Keratinocyte (primary cell): ENCODE results near the gene RRAD.

Experiments
- CTCF ChIP-seq, 3 experiments: IDR thresholded peaks in 1 of 3; conservative IDR thresholded peaks in 1 of 3; optimal IDR thresholded peaks in 1 of 3; 2 replicates in 2 of 3; 3 replicates in 1 of 3; pipeline versions ENCODE3 to v1.5.1; 2011; ENCODE audit warnings: low read length in 3 of 3, mild to moderate bottlenecking in 3 of 3, moderate library complexity in 2 of 3, control low read depth in 1 of 3, inconsistent platforms in 1 of 3; ENCODE audit not compliant: insufficient read depth in 2 of 3; ENCODE audit errors: extremely low read depth in 1 of 3
- EZH2 ChIP-seq: IDR thresholded peaks from one replicate; pipeline ENCODE4 v1.6.1; 2012; ENCODE audit warnings: inconsistent platforms, mild to moderate bottlenecking, low read length, moderate library complexity

DNA sequence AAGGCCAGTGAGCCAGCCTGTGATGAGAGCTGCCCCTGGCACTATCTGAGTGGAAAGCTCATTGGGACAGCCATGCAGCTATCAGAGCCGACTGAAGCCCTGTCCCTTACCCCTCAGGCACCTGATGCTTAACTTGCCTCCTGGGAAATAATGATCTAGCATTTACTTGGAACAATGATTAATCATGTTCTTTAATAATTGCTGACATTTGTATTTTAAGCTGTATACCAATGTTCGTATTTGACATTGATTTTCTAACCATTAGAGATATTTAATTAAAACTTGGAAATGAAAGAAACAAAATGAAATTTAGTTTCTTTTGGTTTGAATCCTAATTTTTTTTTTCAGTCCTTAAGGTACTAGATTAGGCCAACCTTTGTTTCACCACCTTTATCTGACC is 34.5 kb downstream of the RRAD start:
- TF ChIP-seq CTCF (optimal IDR thresholded peaks at IDR 0.05 in 1 of 3, IDR thresholded peaks at IDR 0.05 in 1 of 3, conservative IDR thresholded peaks at IDR 0.05 in 1 of 3; ENCODE audit: extremely low read depth in 1 of 3, insufficient read depth in 2 of 3, low read length in 3 of 3) (no peak), EZH2 (no peak)
